ENCODE results near the gene DNAH8. TPM values are rescaled to one million over a fixed set of nuclear protein-coding genes. Genes with fewer than 3 reads are reported as not detected.
A peak's percentile ranks its signal among the peaks of the same experiment; 100 is the strongest.

Gene DNAH8
- total RNA-seq, 1 donor from 2014 or later: 0.24 TPM

- H3K36me3 Mint-ChIP-seq (ENCODE audit: unreplicated experiment): no peaks in the 10 kb centered on the region
- DNase-seq (ENCODE audit: extremely low spot score, unreplicated experiment): no peak
- H3K27me3 Mint-ChIP-seq (ENCODE audit: unreplicated experiment): peaks cover 29% of the 10 kb centered on the region
- H3K27ac Mint-ChIP-seq (ENCODE audit: unreplicated experiment): no peak overlapping the region
- H3K9me3 Mint-ChIP-seq (ENCODE audit: unreplicated experiment): no peaks in the 10 kb centered on the region
- H3K4me3 Mint-ChIP-seq (ENCODE audit: unreplicated experiment): no peak overlapping the region
- no peak for TF ChIP-seq CTCF (IDR thresholded peaks at IDR 0.05)
- no peaks in the 10 kb centered on the region for H3K4me1 Mint-ChIP-seq (ENCODE audit: unreplicated experiment)
Measured at GRCh38 chr6:39068391-39068790, 353.3 kb downstream of the DNAH8 start.

GRCh38 chr6:39072830-39073229 is 357.7 kb downstream of the DNAH8 start:
- H3K4me1 Mint-ChIP-seq (ENCODE audit: unreplicated experiment): no peaks in the 10 kb centered on the region

GRCh38 chr6:39073471-39074355 is 358.6 kb downstream of the DNAH8 start:
- Mint-ChIP-seq H3K27ac (ENCODE audit: unreplicated experiment) (no peak overlapping the region), H3K36me3 (ENCODE audit: unreplicated experiment) (no peaks in the 10 kb centered on the region), H3K27me3 (ENCODE audit: unreplicated experiment) (peaks cover 14% of the 10 kb centered on the region), H3K4me1 (ENCODE audit: unreplicated experiment) (no peaks in the 10 kb centered on the region), H3K4me3 (ENCODE audit: unreplicated experiment) (no peak overlapping the region), H3K9me3 (ENCODE audit: unreplicated experiment) (no peaks in the 10 kb centered on the region)
- no peak for TF ChIP-seq CTCF (IDR thresholded peaks at IDR 0.05)
- DNase-seq (ENCODE audit: extremely low spot score, unreplicated experiment): no peak

More at GRCh38 chr6:39072830-39073229, 357.7 kb downstream of the DNAH8 start:
- H3K9me3 Mint-ChIP-seq (ENCODE audit: unreplicated experiment): no peaks in the 10 kb centered on the region
- H3K36me3 Mint-ChIP-seq (ENCODE audit: unreplicated experiment): no peaks in the 10 kb centered on the region
- TF ChIP-seq CTCF (IDR thresholded peaks at IDR 0.05): no peak
- no peak overlapping the region for H3K27ac Mint-ChIP-seq (ENCODE audit: unreplicated experiment)
- H3K4me3 Mint-ChIP-seq (ENCODE audit: unreplicated experiment): no peak overlapping the region
- H3K27me3 Mint-ChIP-seq (ENCODE audit: unreplicated experiment): peaks cover 14% of the 10 kb centered on the region
- no peak for DNase-seq (ENCODE audit: extremely low spot score, unreplicated experiment)

GRCh38 chr6:39074486-39074885 is 359.4 kb downstream of the DNAH8 start:
- Mint-ChIP-seq H3K4me3 (ENCODE audit: unreplicated experiment) (no peak overlapping the region), H3K9me3 (ENCODE audit: unreplicated experiment) (no peaks in the 10 kb centered on the region), H3K27me3 (ENCODE audit: unreplicated experiment) (peaks cover 14% of the 10 kb centered on the region), H3K4me1 (ENCODE audit: unreplicated experiment) (no peaks in the 10 kb centered on the region), H3K27ac (ENCODE audit: unreplicated experiment) (no peak overlapping the region), H3K36me3 (ENCODE audit: unreplicated experiment) (no peaks in the 10 kb centered on the region)
- DNase-seq (ENCODE audit: extremely low spot score, unreplicated experiment): no peak
- TF ChIP-seq CTCF (IDR thresholded peaks at IDR 0.05): no peak

- Mint-ChIP-seq H3K4me3 (ENCODE audit: unreplicated experiment) (no peak overlapping the region), H3K27me3 (ENCODE audit: unreplicated experiment) (peaks cover 13% of the 10 kb centered on the region), H3K9me3 (ENCODE audit: unreplicated experiment) (no peaks in the 10 kb centered on the region), H3K27ac (ENCODE audit: unreplicated experiment) (no peak overlapping the region), H3K4me1 (ENCODE audit: unreplicated experiment) (no peaks in the 10 kb centered on the region), H3K36me3 (ENCODE audit: unreplicated experiment) (no peaks in the 10 kb centered on the region)
- peak; percentile 73 for DNase-seq (ENCODE audit: extremely low spot score, unreplicated experiment)
- TF ChIP-seq CTCF (IDR thresholded peaks at IDR 0.05): no peak
Measured at GRCh38 chr6:39075010-39075686, 360.0 kb downstream of the DNAH8 start.
